HL-60 (cell line): ENCODE results near the gene CTBP2.

ENCODE experiments used
- GABPA ChIP-seq: IDR thresholded peaks from 2 replicates; pipeline ENCODE4 v1.6.1; 2012; ENCODE audit warnings: low read depth
- POLR2AphosphoS5 ChIP-seq: IDR thresholded peaks from 2 replicates; pipeline ENCODE4 v1.6.1; 2012; ENCODE audit warnings: low read depth
- SPI1 ChIP-seq: IDR thresholded peaks from 2 replicates; pipeline ENCODE4 v1.6.1; 2012; ENCODE audit warnings: low read depth, mild to moderate bottlenecking, borderline replicate concordance
- TF ChIP-seq, protein P1 (sequence below): IDR thresholded peaks from one replicate; pipeline ENCODE4 v1.5.1; 2011; ENCODE audit warnings: low read length, control low read depth, inconsistent platforms; ENCODE audit not compliant: insufficient read depth

DNA sequence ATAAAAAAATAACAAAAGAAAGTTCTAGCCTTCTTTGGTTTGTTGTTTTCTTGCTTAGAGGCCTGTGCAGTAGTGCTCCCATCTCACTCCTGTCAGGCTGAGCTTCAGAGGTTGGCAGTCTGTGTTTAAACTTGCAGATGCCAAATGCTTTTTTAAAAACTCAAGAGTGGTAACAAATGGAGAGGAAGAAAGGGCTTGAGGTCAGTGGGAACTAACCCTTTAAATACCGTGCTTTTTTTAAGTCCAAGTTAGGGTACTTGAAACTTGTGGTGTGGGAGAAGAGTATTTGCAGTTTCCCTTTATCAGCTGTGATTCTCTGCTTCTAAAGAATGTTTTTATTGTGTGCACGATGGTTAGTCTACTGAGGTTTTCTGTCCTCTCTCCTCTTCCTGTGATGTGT is 189.1 kb downstream of the CTBP2 start:
- no peak for TF ChIP-seq SPI1
- TF ChIP-seq, protein P1, sequence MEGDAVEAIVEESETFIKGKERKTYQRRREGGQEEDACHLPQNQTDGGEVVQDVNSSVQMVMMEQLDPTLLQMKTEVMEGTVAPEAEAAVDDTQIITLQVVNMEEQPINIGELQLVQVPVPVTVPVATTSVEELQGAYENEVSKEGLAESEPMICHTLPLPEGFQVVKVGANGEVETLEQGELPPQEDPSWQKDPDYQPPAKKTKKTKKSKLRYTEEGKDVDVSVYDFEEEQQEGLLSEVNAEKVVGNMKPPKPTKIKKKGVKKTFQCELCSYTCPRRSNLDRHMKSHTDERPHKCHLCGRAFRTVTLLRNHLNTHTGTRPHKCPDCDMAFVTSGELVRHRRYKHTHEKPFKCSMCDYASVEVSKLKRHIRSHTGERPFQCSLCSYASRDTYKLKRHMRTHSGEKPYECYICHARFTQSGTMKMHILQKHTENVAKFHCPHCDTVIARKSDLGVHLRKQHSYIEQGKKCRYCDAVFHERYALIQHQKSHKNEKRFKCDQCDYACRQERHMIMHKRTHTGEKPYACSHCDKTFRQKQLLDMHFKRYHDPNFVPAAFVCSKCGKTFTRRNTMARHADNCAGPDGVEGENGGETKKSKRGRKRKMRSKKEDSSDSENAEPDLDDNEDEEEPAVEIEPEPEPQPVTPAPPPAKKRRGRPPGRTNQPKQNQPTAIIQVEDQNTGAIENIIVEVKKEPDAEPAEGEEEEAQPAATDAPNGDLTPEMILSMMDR: no peak
- TF ChIP-seq GABPA: no peak
- no peak for TF ChIP-seq POLR2AphosphoS5
